NAMALWA (cell line): ENCODE data around the gene SLC29A3.
"Not testable (repeated sequence)": the region's sequence is repeated elsewhere in the genome, so short reads cannot be mapped to it uniquely, and the experiment has no call there.

Source experiments
- DNase-seq: peaks from one replicate; pipeline ENCODE4 v3.0.0-alpha.2; 2015; ENCODE audit warnings: low spot score

SLC29A3 gene

DNA sequence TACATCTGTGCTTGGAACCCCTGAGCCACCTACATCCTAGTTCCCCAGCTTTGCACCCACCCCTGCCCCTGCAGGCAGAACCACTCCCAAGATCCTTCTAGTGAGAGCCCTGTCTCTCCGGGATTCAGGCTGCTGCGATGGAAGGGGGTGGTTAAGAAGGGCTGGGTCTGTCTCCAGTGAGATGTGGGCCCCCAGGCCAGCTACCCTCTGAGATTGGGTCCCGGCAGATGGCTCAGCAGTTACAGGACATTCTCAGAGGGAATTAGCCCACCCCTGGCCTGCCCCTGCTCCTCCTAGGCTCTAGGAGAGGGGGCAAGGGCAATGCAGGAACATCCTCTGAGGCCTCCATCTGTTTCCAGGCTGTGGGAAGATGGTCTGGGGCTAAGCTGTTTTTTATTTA, 27.7 kb downstream of the SLC29A3 start:
- DNase-seq, result no peak

DNA sequence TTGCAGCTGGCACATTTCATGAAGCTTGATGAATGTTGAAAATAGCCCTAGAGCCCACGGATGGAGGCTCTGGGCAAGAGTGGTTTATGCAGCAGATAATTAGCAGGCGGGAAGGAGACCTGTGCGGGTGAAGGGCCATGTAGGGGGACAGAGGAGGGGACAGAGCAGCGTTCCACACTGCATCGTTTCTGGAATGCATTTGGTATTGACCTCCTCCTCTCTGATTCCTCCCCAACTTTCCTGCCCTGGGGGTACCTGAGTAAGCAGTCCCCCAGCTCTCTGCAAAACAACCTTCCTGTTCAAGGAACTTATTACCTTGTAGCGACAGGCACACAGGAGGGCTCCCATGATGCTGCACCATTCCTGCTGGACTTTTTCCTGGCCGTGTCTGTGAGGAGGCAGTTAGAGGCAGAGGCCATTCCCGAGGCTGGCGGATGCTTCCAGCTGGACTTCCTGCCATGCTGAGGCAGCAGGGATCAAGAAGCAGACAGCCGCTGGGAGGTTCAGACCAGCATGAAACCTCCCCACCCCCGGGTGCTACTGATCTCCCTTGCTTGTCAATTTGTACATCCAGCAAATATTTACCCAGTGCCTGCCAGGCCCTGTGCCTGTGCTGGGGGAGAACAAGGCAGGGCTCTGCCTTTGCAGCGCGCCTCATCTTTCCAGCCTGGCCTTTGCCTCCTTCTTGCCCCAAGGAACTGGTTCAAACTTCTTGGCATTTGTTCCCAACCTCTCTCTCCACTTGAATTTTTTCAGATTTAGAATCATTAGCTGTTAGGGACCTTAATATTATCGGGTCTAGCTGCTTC, 28.7 kb downstream of the SLC29A3 start:
- DNase-seq, result no peak

DNA sequence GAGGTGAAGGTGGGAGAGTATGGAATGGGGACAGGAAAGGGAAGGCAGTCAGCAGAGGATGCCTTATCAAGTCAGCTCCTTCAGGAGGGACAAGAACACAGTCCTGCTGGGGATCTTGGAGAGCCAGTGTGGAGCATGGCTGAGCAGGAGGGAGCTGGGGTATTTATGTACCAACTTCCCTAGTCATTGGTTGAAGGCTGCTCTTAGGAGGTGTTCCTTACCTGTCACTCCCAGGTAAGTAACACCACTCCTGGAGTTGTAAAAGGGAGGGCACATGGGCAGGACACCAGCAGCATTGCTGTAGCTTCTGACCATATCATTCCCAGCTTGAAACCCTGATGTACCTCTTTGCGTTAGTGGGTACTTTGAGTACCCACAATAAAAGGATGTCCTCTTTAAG, 29.8 kb downstream of the SLC29A3 start:
- no peak for DNase-seq

DNA sequence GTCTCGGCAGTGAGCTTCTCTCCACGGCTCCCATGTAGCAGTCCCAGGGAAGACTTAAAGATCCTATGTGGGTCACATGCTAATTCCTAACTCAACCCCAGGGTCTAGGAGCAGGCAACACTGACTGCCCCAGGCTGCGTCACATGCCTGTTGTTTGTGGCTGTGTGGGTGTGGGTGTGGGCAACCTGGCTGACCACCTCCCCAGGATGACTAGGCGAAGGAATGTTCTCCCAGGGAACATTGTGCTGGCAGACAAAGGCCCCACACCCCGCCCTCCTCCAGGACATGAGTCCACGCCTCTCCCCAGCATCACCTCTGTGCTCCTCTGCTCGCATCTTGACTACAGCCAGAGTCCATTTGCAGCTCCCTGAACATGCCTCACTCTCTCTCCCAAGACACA, 30.3 kb downstream of the SLC29A3 start:
- no peak for DNase-seq

DNA sequence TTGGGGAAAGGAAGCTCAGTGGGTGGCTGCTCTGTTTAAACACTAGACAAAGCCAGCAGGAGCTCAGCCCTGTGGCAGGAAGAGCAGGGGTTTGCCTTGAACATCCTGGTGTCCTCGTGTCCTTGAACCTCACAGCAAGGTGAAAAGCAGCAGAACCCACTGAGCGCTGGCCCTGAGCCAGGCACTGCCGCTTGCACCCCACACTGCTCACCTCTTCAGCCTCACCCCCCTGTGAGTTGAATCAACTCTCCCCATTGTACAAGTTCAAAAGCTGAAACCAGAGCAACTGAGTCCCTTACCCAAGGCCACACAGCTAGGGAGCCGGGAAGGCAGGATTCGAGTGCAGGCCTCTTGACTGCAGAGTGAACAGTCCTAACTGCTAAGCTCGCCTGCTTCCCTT, 32.0 kb downstream of the SLC29A3 start:
- DNase-seq, result no peak

DNA sequence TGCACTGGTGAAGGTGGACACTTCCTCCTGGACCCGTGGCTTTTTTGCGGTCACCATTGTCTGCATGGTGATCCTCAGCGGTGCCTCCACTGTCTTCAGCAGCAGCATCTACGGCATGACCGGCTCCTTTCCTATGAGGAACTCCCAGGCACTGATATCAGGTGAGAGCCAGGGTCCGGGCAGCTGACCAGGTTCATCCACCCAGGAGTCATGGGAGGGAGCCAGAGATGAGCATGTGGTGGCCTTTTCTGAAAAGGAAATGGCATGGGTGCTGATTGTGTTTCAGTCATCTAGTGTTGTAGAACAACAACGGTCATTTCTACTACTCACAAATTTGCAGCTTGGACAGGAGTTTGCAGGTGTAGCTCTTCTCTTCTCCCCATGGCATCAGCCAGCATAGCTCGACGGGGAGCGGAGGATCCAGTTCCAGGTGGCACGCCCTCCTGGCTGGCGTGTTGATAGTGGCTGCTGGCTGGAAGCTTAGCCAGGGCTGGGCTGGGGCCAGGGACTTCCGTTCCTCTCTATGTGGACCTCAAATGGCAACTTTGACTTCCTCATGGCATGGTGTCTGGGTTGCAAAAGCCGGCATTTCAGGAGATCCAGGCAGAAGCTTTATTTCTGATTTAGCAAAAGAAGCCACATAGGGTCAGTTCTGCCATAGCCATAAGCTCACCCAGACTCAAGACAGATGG, 32.7 kb downstream of the SLC29A3 start:
- no peak for DNase-seq

DNA sequence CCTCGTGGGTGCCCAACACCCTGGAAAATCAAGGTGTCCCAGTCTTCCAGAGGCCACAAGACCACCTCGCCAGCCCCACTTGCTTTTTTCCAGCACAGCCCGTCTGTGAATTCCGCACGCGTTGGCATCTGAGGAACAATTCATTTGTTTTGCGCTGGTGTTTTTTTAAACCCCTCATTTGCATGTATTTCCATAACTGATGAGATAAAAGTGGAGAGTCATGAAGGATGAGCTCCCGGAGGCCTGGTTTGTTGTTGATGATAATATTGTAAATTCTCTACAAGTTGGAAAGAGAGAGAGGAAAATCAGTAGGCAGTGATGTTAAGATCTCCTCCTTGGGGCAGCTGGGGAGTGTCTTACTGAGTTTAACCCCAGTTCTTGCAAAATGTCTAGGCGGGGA, 34.6 kb downstream of the SLC29A3 start:
- DNase-seq, result no peak

DNA sequence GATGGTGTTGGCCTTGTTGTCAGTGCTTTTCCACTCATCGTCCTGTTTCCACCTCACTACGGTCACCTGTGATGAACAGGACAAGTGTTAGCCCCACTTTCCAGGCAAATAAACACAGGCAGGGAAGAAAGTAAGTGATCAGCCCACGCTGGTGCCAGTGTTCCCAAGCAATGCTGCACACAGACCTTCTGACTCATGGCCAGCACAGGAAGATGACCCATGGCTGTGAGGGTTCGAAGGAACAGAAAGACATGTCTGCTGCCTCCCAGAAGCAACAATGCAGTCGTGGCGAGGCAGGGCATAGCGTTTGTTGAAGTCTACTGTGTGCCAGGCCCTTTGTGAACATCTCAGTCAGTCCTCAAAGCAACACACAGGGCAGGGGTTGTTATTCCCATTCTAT, 35.7 kb downstream of the SLC29A3 start:
- DNase-seq, result no peak

DNA sequence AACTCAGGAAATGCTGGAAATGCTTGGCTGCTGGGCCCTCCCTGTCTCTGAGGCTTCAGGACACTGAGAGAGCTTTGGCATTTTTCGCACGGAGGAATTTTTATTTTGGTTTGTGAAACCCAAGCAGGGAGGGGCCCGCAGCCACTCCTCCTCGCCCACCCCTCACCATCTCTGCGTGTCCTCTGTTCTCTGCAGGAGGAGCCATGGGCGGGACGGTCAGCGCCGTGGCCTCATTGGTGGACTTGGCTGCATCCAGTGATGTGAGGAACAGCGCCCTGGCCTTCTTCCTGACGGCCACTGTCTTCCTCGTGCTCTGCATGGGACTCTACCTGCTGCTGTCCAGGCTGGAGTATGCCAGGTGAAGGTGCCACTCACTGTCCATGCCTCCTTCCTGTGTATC, 36.8 kb downstream of the SLC29A3 start:
- no peak for DNase-seq

DNA sequence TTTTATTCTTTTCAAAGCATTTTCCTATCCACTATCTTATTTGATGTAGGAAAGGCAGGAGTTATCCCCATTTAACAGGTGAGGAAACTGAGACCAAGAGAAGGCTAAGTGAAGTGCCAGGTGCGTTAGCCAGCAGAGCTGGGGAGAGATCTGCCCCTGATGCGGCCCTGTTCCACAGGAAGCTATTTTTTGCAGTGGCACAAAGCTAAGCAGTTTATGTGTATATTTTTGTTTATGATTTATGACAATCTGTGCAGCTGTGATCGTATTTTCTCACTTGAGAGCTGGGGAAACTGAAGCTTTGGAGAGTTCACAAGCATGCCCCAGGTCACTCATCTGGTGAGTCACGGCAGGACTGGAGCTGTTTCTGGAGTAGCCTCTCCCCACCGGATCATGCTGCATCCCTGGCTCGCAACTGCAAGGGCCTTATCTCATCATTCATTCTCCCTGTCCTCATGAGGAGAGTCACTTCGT, 38.8 kb downstream of the SLC29A3 start:
- DNase-seq, result no peak

DNA sequence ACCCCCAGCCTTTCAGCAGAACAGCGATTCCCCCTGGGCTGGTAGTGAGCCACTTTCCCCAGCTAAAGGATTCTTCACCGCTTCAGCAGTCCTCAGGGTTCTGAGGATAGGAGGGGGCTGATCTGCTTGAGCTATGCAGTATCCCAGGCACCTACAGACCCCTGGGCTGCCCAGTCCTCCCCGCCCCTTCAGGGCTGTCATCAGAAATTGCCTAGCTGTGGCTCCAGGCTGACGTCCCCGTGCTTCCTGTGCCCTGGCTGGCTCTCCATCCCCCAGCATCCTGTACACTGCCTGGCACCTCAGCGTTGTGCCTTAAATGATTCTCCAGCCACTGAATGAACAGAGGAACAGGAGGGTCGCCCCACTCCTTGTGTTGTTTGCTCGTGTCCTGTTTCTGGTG, 39.2 kb downstream of the SLC29A3 start:
- DNase-seq, result no peak

DNA sequence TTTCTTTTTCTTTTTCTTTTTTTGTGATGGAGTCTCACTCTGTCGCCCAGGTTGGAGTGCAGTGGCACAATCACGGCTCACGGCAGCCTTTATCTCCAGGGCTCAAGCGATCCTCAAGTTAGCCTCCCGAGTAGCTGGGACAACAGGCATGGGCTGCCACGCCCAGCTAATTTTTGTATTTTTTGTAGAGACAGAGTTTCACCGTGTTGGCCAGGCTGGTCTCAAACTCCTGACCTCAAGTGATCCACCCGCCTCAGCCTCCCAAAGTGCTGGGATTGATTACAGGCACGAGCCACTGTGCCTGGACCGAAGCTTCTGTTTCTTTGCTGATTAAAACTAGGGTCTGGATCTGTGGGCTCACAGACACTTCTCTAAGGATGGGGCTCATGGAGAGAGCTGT, 39.8 kb downstream of the SLC29A3 start:
- DNase-seq, result not testable (repeated sequence)

DNA sequence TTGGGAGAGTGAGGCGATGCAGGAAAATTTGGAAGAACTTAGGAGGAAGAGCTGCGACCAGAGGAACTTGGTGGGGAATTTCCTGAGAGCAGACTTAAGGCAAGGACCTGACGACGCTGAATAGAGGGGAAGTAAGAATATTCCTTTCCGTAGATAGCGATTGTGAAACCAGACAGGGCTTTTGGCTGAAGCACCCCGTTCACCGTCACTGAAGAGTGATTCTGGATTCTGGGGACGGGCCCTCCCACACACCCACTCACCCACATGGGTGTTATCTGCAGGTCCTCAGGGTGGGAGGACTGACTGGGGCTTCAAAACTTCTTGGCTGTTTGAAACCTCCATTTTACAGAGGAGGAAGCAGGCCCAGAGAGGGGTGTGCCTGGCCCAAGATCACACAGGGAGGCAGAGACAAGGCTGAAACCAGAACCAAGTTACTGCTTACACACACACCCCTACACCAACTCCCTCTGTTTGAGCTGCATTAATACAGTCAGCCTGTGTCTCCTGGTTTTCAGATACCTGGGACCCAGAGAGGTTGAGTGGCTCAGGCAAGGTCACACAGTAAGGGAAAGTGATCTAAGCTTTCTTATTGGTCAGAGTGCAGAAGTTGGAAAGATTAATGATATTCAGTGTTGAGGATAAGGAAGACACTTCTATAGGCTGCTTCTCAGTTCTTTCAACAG, 40.4 kb downstream of the SLC29A3 start:
- no peak for DNase-seq

DNA sequence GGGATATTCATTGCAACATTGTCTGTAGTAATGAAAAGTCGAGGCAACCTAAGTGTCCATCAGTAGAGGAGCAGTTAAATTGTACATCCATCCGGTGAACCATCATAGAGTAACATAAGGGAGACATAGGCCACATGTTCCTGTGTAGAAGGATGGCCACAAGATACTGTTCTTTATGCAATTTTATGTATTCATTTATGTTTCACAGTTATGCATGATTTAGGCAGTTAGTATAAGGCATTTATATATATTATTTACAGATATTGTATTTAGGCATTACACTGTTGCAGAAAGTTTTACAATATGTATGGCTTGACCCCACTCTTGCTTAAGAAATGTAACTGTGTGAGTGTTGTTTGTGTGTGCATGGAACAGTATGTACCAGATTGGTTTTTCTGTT, 41.7 kb downstream of the SLC29A3 start:
- no peak for DNase-seq

DNA sequence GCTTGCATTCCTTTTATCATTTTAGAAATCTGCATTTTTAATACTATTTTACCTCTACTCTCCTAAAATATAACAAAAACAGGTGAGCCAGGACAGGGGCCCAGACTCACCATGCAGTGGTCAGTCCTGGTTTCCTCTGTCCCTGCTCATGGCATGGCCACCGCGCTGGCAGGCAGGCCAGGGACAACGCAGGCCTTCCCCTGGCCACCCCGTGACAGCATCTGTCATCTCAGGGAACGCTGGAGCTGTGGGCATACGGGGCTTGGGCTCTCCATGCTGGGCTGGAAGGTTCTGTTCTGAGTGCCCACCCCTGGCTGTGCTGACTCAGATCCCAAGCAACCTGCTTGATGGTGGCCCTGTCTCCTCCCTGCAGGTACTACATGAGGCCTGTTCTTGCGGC, 42.5 kb downstream of the SLC29A3 start:
- DNase-seq, result no peak

DNA sequence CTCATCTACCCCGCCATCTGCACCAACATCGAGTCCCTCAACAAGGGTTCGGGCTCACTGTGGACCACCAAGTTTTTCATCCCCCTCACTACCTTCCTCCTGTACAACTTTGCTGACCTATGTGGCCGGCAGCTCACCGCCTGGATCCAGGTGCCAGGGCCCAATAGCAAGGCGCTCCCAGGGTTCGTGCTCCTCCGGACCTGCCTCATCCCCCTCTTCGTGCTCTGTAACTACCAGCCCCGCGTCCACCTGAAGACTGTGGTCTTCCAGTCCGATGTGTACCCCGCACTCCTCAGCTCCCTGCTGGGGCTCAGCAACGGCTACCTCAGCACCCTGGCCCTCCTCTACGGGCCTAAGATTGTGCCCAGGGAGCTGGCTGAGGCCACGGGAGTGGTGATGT, 43.1 kb downstream of the SLC29A3 start:
- DNase-seq, result no peak

DNA sequence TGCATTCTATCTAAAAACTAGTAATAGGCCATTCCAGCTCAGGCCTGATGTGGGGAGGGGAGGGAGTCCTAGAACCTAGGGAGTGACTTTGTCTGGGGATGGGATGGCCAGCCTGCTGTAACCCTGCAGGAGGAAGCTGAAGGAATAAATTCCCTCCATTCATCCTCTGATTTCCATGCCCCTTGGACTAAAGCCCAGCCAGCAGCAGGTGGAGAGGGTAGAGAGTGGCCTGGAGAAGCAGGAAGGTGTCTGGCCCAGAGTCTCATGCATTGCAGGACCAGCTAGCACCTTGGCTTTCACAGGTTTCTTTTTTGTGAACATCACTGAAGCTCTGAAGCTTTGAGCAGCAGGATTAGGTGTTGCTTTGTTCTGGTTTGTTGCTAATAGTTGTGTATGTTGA, 44.9 kb downstream of the SLC29A3 start:
- no peak for DNase-seq

DNA sequence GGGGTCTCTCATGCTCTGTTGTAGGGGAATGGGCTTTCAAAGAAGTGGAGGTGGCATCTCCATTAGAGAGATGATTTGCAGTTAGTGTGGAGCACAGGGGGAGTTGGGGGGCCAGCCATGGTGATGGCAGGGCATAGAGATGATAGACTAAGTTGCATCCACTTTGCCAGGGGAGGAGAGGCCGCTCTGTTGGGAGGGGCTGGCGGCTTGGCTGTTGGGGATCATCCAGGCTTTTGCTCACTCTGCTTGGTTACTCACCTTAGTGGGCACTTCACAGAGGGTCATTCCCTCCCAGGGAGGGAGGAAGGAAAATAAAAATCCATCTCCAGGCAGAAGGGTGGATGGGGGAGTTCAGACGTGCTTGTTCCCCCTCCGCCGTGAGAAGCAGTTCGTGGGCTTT, 46.3 kb downstream of the SLC29A3 start:
- DNase-seq, result no peak

DNA sequence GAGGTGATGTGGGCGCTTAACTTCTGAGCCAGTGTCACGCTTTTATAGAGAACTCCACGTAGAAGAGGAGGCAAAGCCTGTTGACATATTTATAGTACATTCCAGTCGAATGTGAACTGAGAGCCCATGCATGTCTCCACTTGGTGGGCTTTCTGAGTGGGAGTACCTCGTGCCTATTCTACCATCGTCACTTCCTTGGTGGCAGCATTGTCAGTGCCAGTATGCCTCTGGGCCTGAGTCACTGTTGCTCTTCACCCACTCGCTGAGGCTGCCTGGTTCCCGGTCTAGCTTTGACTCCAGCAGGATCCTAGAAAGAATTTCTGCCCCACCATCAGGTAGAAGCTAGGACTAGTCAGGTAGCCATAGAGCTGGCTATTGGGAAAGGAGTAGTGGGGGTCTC, 47.6 kb downstream of the SLC29A3 start:
- DNase-seq, result no peak

DNA sequence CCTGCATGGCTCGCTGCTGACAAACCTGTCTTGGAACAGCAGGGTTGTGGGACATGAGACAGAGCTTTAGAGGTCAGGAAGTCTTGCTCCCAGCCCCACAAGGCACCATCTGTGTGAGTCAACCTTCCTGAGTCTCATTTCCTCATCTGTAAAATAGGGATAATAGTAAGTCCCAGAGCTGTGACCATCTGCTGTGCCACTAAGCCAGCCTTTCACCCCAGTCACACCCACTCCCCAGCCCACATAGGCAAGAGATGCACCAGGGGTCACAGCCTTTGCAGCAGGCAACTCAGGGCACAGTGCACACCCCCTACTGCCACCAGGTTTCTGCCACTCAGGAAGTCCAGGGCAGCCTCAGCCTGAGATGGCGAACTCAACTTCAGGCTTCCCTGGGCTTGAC, 48.2 kb downstream of the SLC29A3 start:
- DNase-seq, result no peak

DNA sequence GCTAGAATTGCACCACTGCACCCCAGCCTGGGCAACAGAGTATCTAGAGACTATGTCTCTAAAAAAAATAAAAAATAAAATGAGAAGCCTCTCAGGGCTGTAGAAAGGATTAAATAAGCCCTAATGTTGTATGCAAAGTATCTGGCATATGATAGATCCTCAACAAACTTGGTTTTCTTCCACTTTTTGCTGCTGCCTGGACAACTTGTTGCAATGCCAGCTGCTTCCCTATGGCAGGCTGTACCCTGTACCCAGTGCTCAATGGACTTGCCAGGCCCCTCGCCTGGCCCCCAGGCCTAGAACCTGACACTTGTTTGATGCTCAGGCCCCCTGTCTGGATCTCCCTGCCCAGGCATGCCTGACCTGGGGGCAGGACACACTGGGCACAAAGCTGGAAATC, 49.1 kb downstream of the SLC29A3 start:
- no peak for DNase-seq

DNA sequence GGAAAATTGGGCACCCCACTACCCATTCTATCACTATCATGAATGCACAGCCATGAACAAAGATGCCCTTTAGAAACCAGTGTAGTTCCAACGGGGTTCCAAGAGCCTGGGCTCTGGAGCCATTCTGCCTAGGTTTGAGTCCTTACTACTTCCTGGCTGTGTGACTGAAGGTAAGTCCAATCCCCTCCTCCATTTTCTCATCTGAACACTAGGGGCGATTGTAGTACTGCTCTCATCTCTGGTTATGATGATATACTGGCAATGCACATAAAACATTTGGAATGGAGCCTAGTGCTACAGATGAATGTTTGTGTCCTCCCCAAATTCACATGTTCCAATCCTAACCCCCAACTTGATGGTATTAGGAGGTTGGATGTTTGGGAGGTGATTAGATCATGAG, 49.6 kb downstream of the SLC29A3 start:
- peak; percentile 37 for DNase-seq

DNA sequence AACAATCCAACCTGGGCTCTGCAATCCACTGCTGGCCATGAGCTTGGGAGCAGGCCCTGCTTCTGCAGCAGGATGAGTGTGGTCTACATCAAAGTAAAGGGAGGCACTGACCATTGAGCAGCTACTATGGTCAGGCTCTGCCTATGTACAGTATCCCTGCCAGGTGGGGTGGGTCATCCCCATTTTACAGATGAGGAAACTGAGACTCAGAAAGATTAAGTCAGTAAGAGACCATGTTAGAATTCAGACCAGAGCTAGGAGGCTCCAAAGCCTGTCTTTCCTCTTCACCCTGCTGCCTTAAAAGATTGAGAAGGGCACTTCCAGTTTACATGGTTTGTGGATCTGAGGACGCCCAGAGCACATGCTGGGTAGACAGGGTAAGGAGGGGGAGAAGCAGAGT, 50.5 kb downstream of the SLC29A3 start:
- DNase-seq, result no peak
